Stimulated activated naive CD8-positive, alpha-beta T cell treated with anti-CD3 and anti-CD28 coated beads, Interleukin-15, Interleukin-2, amounts not matched to agents 100 ng/mL and 50 ng/mL, for 24 hours (primary cell): ENCODE measurements around the gene CD72.
"Not testable (repeated sequence)": the region's sequence is repeated elsewhere in the genome, so short reads cannot be mapped to it uniquely, and the experiment has no call there.

ENCODE experiments used
- H3K27ac Mint-ChIP-seq: one replicate; pipeline ENCODE4 v1.8.0; 2021; ENCODE audit warnings: mild to moderate bottlenecking, mixed read lengths
- H3K27me3 Mint-ChIP-seq: one replicate; pipeline ENCODE4 v1.8.0; 2021; ENCODE audit warnings: mixed read lengths
- H3K36me3 Mint-ChIP-seq: one replicate; pipeline ENCODE4 v1.8.0; 2021; ENCODE audit warnings: low read depth, mixed read lengths
- H3K4me1 Mint-ChIP-seq: one replicate; pipeline ENCODE4 v1.8.0; 2021; ENCODE audit warnings: low read depth, mixed read lengths
- H3K4me3 Mint-ChIP-seq: one replicate; pipeline ENCODE4 v1.8.0; 2021; ENCODE audit warnings: mild to moderate bottlenecking, mixed read lengths
- H3K9me3 Mint-ChIP-seq: one replicate; pipeline ENCODE4 v1.8.0; 2021; ENCODE audit warnings: mixed read lengths

CD72 gene

DNA sequence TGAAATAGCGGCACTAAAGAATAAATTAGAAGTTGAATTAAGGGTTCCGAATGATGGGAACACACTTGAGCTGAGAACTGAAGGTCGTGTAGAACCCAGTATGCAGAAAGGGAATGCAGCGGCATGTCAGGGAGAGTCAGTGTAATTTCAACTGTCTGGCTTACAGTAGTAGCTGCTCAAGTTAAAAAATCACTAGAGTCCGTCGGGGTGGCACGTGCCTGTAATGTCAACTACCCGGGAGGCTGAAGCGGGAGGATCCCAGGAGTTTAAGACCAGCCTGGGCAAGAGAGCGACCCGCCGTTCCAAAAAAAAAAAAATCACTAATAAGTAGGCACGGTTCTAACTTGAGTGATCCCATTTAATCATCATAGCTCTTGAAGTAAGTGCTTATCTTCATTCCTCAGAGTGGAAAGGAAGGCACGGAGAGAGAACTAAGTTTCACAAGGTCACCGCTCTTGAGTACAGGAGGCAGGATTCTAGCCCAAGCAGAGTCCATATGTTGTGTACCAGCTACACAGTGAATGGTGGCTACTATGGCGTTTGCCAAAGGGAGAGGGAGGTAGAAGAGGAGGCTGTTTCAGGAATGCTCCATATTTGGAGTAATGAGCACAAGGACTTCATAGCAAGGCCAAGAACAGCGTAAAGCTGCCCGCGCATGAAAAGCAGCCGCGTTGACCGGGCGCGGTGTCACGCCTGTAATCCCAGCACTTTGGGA, 38.8 kb upstream of the CD72 start:
- Mint-ChIP-seq H3K9me3 (no peaks in the 10 kb centered on the region), H3K4me3 (peak overlapping the region; percentile 87), H3K27me3 (peaks cover 4% of the 10 kb centered on the region), H3K36me3 (peaks cover 33% of the 10 kb centered on the region), H3K4me1 (peaks cover 56% of the 10 kb centered on the region), H3K27ac (peak overlapping the region; percentile 100)

- H3K27ac Mint-ChIP-seq, result peak overlapping the region; percentile 100
- H3K9me3 Mint-ChIP-seq, result no peaks in the 10 kb centered on the region
- H3K36me3 Mint-ChIP-seq, result peaks cover 29% of the 10 kb centered on the region
Measured at GRCh38 chr9:35656348-35656747, 38.1 kb upstream of the CD72 start.

DNA sequence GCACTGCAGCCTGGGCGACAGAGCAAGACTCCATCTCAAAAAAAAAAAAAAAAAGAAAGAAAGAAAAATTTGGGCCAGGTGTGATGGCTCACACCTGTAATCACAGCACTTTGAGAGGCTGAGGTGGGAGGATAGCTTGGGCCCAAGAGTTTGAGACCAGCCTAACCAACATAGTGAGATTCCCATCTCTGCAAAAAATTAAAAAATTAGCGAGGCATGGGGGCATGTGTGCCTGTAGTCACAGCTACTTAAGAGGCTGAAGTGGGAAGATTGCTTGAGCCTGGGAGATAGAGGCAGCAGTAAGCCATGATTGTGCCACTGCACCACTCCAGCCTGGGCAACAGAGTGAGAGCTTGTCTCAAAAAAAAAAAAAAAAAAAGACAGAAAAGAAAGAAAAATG, 35.4 kb upstream of the CD72 start:
- Mint-ChIP-seq H3K36me3 (peaks cover 4% of the 10 kb centered on the region), H3K4me3 (no peak overlapping the region), H3K9me3 (no peaks in the 10 kb centered on the region), H3K27me3 (peaks cover 4% of the 10 kb centered on the region), H3K4me1 (peaks cover 52% of the 10 kb centered on the region), H3K27ac (no peak overlapping the region)

More at GRCh38 chr9:35656348-35656747, 38.1 kb upstream of the CD72 start:
- peaks cover 4% of the 10 kb centered on the region for H3K27me3 Mint-ChIP-seq
- H3K4me1 Mint-ChIP-seq, result peaks cover 57% of the 10 kb centered on the region
- H3K4me3 Mint-ChIP-seq, result peak overlapping the region; percentile 87

DNA sequence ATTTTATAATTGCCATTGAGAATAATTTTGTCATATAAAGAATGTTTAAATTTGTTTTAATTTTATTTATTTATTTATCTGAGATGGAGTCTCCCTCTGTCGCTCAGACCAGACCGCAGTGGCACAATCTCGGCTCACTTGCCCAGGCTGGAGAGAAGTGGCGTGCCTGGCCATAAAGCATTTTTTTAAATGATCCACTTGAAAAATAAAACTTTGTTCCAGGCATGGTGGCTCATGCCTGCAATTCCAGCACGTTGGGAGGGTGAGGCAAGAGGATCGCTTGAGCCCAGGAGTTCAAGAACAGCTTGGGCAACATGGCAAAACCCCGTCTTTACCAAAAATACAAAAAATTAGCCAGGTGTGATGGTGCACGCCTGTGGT, 34.6 kb upstream of the CD72 start:
- Mint-ChIP-seq H3K36me3 (peaks cover 2% of the 10 kb centered on the region), H3K27ac (no peak overlapping the region), H3K4me3 (no peak overlapping the region), H3K9me3 (no peaks in the 10 kb centered on the region), H3K27me3 (peaks cover 2% of the 10 kb centered on the region), H3K4me1 (peaks cover 57% of the 10 kb centered on the region)

GRCh38 chr9:35651956-35652828, 34.0 kb upstream of the CD72 start:
- Mint-ChIP-seq H3K27me3 (no peaks in the 10 kb centered on the region), H3K4me3 (peak overlapping the region; percentile 86), H3K9me3 (no peaks in the 10 kb centered on the region), H3K27ac (peak overlapping the region; percentile 92), H3K36me3 (no peaks in the 10 kb centered on the region), H3K4me1 (peaks cover 57% of the 10 kb centered on the region)

GRCh38 chr9:35650341-35651158, 32.3 kb upstream of the CD72 start, which contains the start of gene SIT1:
Gene SIT1 (minus strand): TSS chr9:35650931. CDS start chr9:35650853, 78 bp downstream.
- peaks cover 56% of the 10 kb centered on the region for H3K4me1 Mint-ChIP-seq
- no peaks in the 10 kb centered on the region for H3K27me3 Mint-ChIP-seq
- peak within 1 kb of the TSS; percentile 92 for H3K27ac Mint-ChIP-seq
- H3K9me3 Mint-ChIP-seq, result no peaks in the 10 kb centered on the region
- no peaks in the 10 kb centered on the region for H3K36me3 Mint-ChIP-seq
- H3K4me3 Mint-ChIP-seq, result peak within 1 kb of the TSS; percentile 86

GRCh38 chr9:35649431-35650340, 31.5 kb upstream of the CD72 start:
- no peaks in the 10 kb centered on the region for H3K27me3 Mint-ChIP-seq
- H3K27ac Mint-ChIP-seq, result peak overlapping the region; percentile 92
- peak overlapping the region; percentile 86 for H3K4me3 Mint-ChIP-seq
- peaks cover 65% of the 10 kb centered on the region for H3K4me1 Mint-ChIP-seq
- H3K9me3 Mint-ChIP-seq, result no peaks in the 10 kb centered on the region
- peaks cover 1% of the 10 kb centered on the region for H3K36me3 Mint-ChIP-seq

GRCh38 chr9:35646533-35647265, 28.5 kb upstream of the CD72 start:
- Mint-ChIP-seq H3K36me3 (peaks cover 6% of the 10 kb centered on the region), H3K27ac (peak overlapping the region; percentile 98), H3K4me1 (peaks cover 68% of the 10 kb centered on the region), H3K9me3 (no peaks in the 10 kb centered on the region), H3K27me3 (no peaks in the 10 kb centered on the region), H3K4me3 (peak overlapping the region; percentile 88)

DNA sequence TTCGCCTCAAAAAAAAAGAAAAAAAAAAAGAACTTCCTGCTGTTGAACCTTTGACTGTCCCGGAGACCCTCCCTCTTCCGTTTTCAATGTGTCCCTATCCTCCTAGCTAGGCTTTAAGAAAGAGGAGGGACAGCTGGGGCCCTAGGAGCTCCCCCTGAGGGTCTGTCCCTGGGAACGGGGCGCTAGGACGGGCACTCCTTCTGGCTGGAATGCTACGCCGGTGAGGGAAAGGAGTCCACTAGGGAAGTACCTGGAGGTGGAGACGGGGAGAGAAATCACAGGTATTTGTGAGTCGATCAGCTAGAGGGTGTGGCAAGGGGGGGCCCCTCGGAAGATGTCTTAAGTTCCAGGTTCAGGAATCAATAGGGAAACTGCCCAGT, 27.9 kb upstream of the CD72 start:
- Mint-ChIP-seq H3K4me3 (peak overlapping the region; percentile 88), H3K27ac (peak overlapping the region; percentile 98), H3K27me3 (no peaks in the 10 kb centered on the region), H3K36me3 (peaks cover 12% of the 10 kb centered on the region), H3K9me3 (no peaks in the 10 kb centered on the region), H3K4me1 (peaks cover 68% of the 10 kb centered on the region)

GRCh38 chr9:35645736-35646135, 27.5 kb upstream of the CD72 start:
- not testable (repeated sequence) for H3K27me3 Mint-ChIP-seq, H3K9me3 Mint-ChIP-seq
- H3K4me1 Mint-ChIP-seq, result peaks cover 68% of the 10 kb centered on the region
- peak overlapping the region; percentile 88 for H3K4me3 Mint-ChIP-seq
- peaks cover 16% of the 10 kb centered on the region for H3K36me3 Mint-ChIP-seq
- peak overlapping the region; percentile 98 for H3K27ac Mint-ChIP-seq

- H3K27me3 Mint-ChIP-seq, result no peaks in the 10 kb centered on the region
- peaks cover 5% of the 10 kb centered on the region for H3K9me3 Mint-ChIP-seq
- peaks cover 24% of the 10 kb centered on the region for H3K36me3 Mint-ChIP-seq
- H3K4me1 Mint-ChIP-seq, result peaks cover 70% of the 10 kb centered on the region
- no peak overlapping the region for H3K27ac Mint-ChIP-seq
- H3K4me3 Mint-ChIP-seq, result no peak overlapping the region
Measured at GRCh38 chr9:35643046-35643445, 24.8 kb upstream of the CD72 start.

DNA sequence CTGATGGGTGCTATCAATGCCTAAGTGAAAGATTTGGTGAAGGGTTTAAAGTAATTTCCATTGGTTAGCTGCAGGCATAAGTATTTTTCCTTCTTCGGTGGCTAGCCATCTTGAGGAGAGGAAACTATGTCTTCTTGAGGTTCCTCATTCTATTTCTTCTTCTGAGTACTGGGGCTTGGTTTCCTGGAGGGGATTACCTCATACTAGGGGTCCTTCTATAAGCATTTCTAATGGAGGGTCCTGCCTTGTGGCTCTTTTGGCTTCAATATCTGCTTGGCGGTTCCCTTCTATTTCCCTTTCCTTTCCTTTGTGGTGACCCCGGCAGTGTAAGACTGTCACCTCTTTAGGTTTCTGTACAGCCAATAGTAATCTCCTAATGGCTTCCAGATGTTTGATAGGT, 23.3 kb upstream of the CD72 start:
- H3K27me3 Mint-ChIP-seq, H3K4me3 Mint-ChIP-seq, H3K27ac Mint-ChIP-seq, H3K9me3 Mint-ChIP-seq: not testable (repeated sequence)
- Mint-ChIP-seq H3K36me3 (peaks cover 24% of the 10 kb centered on the region), H3K4me1 (peaks cover 73% of the 10 kb centered on the region)

- H3K36me3 Mint-ChIP-seq, result peaks cover 24% of the 10 kb centered on the region
- peak overlapping the region; percentile 95 for H3K27ac Mint-ChIP-seq
- peaks cover 73% of the 10 kb centered on the region for H3K4me1 Mint-ChIP-seq
- not testable (repeated sequence) for H3K4me3 Mint-ChIP-seq, H3K27me3 Mint-ChIP-seq, H3K9me3 Mint-ChIP-seq
Measured at GRCh38 chr9:35640431-35640830, 22.2 kb upstream of the CD72 start.
